AG09319 (cell line): ENCODE results near the gene RPL29.

Source experiments
- DNase-seq: peaks from one replicate; pipeline ENCODE4 v3.0.0-alpha.2; 2010; ENCODE audit warnings: low read depth; ENCODE audit errors: extremely low read depth
- CTCF ChIP-seq: IDR thresholded peaks from 2 replicates; pipeline ENCODE4 v1.5.1; 2011; ENCODE audit warnings: low read depth, mild to moderate bottlenecking, inconsistent platforms, low read length, moderate library complexity

RPL29 gene

GRCh38 chr3:51969841-51970240, 25.9 kb downstream of the RPL29 start:
- DNase-seq: no peak
- TF ChIP-seq CTCF: no peak

GRCh38 chr3:51968883-51969678, 26.6 kb downstream of the RPL29 start:
- DNase-seq: no peak
- no peak for TF ChIP-seq CTCF

GRCh38 chr3:51968170-51968775, 27.4 kb downstream of the RPL29 start:
- no peak for DNase-seq
- TF ChIP-seq CTCF: no peak

DNA sequence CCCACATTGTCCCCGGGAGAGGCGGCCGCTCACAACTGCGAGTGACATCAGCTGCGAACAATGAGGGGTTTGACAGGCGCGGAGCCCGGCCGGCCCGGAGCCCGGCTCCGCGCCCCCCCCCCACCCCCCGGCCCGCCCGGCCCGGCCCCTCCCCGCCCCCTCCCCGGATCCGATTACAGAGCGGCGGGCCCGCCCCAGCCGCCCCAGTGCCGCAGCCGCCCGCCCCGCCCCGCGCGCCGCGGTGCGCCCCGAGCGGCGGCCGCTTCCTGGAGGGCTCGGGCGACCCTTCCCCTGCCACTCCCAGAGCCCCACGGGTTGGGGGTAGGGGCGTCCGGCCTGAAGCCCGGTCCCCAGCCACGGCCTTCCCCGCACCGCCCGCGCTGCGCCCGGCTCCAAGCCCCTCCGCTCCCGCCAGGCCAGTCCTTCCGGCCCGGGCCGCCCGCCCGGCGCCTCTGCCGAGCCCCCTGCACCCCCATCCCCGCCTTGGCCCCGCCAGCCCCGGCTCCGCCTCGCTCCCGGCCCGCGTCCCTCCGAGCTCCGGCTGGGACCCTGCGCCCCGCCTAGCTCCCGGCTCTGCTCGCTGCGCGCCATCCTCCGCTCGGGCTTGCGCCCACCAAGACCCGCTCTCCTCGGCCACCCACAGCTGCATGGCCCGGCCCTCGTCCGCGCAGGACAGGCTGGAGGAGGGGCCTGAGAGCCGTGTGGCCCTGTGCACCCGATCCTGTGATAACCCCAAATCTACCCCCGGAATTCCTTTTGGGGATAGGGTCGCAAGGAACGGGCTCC, 28.1 kb downstream of the RPL29 start, which contains the start of gene PCBP4:
Gene PCBP4 (minus strand): TSS at position 71 of the 786 bp plus-strand sequence. CDS start 6,214 bp downstream, outside the sequence.
- DNase-seq: no peak
- no peak for TF ChIP-seq CTCF

GRCh38 chr3:51966922-51967383, 28.7 kb downstream of the RPL29 start:
- TF ChIP-seq CTCF: no peak
- no peak for DNase-seq

DNA sequence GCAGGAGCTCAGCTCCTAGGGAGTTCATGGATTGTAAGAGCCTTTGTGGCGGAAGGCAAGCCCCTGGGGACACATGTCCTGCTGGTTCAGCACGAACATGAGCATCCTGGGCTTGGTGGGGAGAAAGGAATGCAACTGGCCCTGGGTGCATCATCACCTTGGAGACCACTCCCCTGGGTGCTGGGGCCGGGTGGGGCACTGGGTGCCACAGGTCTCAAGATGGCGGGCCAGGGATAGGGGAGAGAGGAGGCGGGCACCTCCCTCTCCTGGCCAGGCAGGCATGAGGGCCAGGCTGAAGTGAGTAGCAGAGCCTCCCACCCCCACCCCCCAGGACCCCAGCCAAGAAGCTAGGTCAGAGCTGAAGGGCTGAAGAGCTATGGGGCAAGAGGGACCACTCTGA, 29.2 kb downstream of the RPL29 start:
- TF ChIP-seq CTCF: no peak
- DNase-seq: no peak
